NCI-H446 treated with DMSO at 0.1 percent for 48 hours (cell line): Measurements from ENCODE around the gene THYN1.

Source experiments
- DNase-seq: peaks from one replicate; lab custom pipeline; 2025; lab: John Stamatoyannopoulos, UW

Gene THYN1

DNA sequence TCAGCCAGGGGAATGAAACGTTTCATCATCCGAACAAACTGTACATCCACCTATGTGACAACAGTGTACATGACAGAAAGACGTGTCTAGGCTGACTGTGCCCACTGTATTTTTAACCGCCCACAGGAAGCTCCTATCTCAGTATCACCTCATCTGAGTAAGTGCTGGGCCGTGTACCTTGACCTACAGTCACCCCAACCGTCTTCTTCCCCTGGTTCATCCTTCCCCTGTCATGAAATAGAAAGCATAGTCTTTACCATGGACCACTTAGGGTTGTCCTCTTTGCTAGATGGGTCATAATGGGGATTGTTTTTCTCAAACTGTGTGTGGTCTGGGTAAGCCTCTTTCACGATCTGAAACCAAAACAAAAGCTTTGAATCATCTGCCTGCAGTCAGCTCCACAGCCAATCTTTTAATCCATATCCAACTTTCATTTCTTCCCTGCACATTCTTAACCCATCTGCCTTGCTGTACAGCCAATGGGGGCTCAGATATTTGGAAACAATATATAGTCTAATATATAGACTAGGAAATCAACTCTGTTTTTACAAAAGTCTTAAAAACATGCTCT lies 4.2 kb downstream of the THYN1 start:
- DNase-seq, result no peak

DNA sequence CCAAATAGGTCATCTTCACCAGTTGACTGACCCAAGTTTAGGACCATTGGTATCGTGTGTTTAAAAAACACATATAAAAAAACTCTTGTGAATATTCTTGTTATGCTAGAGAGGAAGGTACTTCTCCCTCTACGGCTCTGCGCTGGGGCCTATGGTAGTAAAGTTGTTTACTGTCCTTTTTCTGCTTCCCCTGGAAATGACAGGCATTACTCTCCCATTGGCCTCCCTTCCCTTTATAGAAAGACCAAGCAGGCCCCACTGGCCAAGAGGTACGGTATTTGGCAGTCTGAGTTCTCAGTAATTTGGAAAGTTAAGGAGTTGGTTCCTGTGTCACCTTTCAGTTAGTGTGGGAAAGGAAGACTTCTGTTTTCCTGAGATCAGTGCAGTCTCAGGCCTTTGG lies 6.5 kb downstream of the THYN1 start:
- no peak for DNase-seq

DNA sequence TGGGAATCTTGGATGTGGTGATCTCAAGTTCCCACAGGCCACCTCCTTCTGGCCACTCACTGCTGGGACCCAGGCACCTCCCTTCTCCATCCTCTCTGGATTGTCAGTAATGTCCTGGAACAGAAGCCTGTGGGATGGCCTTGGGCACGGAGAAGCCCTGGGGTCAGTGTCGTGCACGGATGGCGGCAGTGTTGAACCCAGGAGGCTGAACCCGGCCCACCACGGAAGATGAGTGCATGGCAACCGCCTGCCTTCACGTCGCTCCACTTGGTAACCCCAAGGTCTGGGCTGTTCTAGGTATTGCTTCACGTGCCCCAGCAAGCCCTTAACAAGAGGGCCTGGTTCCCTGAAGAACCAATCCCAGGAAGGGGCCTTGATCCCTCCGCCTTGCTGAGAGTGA lies 7.1 kb downstream of the THYN1 start:
- no peak for DNase-seq

DNA sequence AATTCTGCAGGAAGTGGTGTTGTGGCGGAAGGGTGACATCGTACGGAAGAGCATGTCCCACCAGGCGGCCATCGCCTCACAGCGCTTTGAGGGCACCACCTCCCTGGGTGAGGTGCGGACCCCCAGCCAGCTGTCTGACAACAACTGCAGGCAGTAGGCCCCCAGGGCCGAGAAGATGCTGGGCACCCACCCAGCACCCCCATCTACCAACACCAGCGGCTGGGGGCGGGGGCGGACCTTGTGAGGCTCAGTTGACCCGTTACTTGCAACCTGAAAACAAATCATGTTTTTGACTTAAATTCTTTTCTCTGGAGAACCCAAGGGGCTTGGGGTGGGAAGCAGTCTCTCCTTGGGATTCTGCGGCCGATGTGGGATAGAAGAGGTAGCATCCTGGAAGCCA lies 7.7 kb downstream of the THYN1 start:
- DNase-seq, result no peak

DNA sequence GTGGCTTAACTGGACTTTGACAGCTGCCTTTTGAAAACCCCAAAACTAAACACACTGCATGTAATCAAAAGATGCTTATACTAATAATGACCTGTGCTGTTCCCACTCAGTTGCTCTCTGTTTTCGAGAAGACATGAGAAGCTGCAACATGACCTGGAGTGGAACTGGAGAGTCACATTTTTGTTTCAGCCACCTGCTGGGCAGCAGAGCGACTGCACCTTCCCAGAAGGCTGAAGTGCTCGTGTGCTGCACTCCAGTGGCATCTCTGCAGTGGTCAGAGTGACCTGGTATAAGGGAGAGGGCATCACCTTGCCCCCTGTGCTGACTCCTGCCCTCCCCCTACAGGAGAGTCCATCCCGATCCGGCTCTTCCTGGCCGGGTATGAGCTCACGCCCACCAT lies 8.6 kb downstream of the THYN1 start:
- no peak for DNase-seq

DNA sequence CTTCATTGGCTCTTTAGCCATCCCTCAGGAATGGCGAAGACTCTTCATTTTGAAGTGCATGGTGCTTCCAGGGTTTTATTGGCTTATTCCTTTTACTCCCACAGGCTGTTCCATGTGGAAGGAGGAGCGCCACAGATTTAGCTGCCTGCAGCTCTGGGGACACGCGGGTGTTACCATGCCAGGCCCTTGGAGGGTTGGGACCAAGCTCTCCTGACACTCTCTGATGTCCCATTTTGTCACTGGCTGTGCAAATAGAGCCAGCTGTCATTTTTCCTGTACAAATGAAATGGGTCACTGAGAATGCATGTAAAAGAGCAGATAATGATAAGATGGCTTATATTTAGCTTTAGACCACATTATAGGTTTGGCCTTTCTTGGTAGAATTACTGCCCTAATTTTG lies 9.2 kb downstream of the THYN1 start:
- no peak for DNase-seq

DNA sequence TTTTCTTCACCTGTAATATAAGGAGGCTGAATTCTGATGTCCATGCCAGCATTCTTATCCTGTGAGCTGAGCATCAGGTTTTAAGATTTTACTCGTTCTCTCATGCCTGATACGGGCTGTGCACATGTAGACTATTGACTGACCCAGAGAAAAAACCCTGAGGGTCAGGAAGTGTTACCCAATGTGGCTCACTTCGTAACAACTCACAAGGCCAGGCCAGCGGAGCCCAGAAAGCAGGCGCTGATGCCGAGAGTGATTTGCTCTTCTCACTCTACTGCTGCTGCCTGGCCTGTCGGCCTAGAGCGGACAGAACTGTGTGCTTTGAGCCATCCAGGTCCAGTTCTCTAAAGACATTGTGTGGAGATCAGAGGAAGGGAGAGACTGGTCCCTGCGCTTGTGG lies 10.8 kb downstream of the THYN1 start:
- DNase-seq, result no peak

DNA sequence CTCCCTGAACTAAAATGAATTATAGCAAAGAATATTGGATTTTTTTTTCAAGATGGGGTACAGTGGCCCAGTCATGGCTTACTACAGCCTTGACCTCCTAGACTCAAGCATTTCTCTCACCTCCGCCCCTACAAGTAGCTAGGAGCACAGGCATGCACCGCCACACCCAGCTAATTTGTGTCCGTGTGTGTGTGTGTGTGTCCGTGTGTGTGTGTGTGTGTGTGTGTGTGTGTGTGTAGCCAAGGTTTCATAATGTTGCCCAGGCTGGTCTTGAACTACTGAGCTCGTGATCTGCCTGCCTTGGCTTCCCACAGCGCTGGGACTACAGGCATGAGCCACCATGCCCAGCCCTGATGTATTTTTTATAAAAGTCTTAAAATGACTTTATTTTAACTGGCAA lies 12.6 kb downstream of the THYN1 start:
- no peak for DNase-seq

DNA sequence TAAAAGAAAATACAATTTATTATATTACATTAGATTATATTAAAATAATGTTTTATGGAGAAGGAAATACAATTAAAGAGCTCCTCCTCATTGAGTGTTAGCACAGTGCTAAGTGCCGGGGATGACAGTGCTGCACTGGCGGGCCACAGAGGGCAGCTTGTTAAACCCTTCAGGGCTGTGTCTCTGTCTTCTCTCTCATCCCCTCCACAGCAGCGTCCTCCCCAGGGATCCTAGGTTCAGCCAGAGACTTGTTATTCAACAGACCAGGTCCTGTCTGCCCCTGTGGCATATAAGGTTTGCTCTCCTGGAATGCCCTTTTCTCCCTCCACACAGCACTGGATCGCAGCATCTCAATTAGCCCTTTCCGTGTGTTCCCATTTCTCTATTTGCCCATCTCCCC lies 14.2 kb downstream of the THYN1 start:
- no peak for DNase-seq

DNA sequence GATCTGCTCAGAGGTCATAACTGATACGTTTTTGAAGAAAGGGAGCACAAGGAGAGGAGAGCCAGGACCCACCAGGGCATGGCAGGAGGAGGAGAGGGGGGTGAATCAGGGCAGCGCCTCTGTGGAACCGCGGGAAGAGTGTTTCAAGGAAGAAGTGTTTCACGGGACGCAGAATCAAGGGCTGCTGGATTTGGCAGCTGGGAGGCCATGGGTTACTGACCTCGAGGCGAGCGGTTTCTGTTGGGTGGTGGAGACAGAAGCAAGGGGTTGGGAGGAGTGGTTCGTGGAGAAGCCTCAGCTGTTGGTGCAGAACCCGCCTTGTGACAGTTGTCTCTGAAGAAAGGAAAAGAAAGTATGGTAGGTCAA lies 15.6 kb downstream of the THYN1 start:
- DNase-seq, result no peak

DNA sequence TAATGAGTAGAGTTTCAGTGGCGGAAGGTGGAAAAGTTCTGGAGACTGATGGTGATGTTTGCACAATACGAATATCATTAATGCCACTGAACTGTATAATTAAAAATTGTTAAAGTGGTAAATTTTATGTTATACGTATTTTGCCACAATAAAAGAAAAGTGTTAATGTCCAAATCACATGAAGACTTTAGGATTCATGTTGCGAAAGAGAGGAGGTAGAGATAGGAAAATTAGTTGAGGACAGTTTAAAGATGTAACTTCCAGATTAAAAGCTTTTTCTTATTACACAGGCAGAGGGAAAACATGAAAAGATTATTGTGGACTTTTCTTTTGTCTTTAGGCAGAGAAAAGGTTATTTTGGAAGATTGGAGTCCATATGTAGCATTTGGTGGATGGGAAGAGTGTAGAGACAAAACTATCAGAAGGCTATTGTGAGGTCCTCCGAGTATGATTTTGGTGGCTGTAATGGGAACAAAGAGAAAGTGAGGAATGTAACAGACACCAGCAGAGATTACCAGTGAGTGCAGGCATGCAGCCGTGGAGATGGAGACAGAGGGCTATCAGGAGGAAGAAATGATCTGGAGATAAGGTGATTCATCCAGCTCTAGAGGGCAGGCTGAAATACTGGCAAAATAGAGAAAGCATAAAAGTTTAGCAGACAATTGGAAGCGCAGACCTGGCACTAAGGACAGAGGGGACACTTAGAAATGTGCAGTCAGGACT lies 16.2 kb downstream of the THYN1 start:
- no peak for DNase-seq

DNA sequence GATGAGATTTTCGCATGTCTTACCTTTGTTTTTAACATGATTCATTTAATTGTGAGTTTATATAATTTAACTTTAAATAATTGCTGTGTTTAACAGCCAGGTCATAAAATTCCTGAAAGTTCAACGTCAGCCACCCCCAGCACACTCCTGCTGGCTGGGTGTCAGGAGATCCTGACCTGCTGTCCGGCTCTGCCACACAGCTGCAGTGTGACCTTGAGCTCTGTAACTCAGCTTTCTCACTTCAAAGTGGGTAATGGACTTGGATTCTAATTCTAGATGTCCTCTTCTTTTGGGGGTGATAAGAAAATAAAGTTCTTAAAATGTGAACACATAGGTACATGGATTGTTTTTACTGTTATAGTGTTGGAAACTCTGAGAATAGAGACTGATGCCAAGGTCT lies 17.8 kb downstream of the THYN1 start:
- DNase-seq, result no peak

DNA sequence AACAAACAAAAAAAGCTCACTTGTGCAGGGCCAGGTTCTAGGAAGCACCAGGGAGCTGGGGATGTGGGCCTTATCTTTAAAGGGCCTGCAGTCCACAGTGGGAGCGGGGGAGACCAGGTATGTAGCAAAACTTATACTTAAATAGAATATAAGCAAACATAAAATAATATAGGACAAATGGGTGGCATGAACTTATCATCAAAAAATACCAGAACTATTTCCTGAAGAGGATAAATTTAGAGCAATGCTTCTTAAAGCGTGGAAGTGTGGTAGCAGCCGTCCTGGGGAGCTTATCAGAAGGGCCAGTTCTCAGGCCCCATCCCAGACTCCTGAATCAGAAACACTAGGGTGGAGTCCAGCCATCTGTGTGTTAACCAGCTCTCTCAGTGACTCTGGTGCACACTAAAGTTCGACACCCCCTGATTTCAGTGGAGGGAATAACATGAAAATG lies 19.4 kb downstream of the THYN1 start:
- no peak for DNase-seq

DNA sequence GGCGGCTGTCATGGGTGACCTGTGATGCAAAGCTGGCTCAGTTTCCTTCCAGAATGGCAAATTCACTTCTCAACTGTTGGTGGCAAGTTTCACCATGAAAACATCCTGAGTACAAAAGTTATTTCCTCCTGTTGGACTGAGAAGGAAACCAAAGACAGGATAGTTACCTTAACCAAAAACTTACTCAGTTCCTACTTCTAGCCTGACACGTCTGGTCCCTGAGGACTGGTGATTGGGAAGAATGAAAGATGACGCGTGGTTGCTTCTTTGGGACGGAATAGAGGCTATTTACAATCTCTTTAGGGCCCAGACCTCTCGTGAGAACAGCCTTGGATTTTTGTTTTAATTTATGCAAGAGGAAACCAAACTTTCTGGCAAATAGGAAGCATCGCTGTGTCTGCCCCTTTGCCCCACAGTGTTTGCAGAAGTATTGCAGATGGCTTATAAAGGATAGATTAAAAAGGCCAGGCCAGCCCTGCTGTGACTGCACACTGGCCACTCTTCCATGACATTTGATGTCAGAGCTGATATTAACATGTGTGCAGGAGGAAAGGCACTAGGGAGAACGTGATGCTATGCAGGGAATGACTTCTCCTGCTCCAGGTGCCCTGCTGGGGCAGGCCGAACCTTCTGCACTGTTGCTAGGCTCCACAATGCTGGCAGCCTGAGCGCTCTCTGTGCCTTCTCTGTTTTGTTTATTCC lies 21.0 kb downstream of the THYN1 start:
- no peak for DNase-seq

DNA sequence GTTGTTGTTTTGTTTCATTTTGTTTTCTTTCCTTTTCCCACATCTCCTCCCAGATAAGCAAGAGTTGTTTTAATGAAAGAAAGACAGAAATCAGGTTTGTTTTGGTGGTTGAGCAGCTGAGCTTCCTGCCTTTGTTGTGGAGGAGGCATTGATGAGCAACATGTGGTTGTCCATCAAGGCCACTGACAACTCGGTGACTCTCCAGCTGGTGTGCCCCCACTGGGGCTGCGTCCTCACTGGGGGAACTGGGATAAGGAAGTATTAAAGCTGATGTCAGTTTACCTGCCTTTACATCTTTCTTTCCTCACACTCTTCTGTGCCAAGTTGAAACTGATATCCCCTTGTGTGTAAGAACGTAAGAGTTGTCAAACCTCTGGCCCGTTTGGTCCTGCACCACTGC lies 22.8 kb downstream of the THYN1 start:
- no peak for DNase-seq

DNA sequence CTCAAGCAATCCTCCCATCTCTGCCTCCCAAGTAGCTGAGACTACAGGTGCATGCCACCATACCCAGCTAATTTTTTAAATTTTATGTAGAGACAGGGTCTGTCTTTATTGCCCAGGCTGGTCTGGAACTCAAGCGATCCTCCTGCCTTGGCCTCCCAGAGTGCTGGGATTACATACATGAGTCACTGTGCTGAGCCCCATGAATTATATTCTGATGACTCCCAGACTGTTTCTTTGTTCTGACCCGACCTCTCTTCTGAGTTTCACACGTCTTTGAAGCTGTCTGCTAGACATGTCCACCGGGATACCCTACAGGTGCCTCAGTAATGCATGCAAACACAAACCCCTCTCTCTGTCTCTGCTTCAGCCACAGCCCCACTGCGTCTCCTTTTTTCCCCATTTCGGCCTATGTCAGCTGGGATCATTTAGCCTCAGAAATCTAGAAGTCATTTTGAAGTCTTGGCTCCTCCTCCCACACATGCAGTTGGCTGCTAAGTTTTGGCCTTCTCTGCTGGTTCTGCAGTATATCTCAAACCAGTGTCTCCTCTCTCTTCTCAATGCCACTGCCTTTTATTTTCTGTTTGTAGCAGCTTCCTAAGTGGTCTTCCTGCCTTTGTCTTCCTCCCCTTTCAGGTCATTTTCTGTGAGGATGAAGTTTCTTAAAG lies 23.9 kb downstream of the THYN1 start:
- no peak for DNase-seq

DNA sequence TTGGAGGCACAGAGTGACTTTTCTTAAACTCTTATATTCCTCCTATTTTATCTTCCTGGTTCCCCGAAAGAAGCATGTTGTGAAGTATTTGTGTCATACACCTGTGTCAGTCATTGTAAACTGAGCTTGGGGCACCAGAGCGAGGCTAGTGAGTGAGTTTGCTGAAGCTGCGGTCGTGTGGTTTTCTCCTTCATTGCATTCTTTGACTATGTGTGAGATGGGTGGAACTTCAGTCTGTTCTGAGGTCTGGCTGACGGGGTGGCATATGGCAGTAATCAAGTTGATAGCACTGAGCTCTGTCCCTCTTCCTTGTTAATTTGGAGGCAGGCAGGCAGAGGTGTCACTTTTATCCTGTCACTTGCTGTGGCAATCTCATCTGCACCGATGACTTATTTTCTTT lies 24.5 kb downstream of the THYN1 start:
- DNase-seq, result no peak

DNA sequence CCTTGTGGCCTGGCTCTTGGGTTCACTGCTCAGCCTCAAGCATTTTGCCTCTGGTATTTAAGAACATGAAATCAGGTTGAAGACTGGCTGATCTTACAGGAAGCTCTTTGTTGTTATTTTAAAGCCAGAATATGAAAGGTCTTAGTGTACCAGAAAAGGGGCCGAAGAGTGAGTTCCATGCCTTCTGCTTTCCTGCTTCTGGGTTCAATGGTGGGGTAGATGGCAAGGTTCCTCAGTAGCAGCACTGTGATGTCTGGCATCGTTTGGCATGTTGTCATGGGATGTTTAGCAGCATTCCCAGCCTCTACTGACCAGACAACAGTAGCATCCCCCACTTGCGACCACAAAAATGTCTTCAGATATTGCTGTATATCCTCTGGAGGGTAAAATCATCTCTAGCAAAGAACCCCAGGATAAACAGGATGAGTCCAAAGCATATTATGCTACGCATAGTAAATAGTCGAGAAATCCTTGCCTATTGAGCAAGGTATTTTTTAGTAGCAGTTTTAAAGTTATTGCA lies 26.3 kb downstream of the THYN1 start:
- no peak for DNase-seq

DNA sequence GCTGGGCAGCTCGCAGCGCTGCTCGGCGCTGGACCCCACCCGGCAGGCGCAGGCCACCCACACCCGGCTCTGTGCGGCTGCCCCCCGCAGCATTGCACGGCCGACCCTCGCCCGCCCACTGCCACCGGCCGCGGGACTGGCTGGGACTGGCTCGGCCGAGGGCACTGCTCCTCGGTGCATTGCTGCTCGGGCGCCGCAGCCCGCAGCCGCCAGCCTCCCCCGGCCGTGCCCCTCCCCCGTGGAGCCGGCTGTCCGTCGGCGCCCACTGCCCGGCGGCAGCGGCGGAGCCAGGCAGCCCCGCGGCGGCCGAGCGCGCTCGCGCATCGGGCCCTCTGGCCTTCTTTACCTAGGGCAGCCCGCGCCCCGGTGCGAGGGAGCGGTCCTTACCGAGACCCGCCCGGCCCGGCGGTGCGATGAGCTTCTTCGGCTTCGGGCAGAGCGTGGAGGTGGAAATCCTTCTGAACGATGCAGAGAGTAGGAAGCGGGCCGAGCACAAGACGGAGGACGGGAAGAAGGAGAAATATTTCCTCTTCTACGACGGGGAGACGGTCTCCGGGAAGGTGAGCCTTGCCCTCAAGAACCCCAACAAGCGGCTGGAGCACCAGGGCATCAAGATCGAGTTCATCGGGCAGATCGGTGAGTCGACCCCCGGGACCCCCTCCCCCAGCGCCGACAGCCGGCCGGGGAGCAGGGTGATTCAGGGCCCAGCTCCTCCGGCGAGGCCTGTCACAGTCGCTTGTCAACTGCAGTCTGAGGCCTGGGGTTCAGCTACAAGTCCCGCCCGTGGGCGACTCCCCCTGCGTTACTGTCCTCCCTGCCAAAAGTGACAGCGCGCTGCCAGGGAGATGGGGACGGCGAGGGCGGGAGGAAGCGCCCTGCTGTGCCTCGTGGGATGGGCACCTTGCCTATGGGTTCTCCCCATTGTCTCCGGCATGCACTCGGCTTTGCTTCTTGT lies 28.2 kb downstream of the THYN1 start:
- peak; percentile 12 for DNase-seq

DNA sequence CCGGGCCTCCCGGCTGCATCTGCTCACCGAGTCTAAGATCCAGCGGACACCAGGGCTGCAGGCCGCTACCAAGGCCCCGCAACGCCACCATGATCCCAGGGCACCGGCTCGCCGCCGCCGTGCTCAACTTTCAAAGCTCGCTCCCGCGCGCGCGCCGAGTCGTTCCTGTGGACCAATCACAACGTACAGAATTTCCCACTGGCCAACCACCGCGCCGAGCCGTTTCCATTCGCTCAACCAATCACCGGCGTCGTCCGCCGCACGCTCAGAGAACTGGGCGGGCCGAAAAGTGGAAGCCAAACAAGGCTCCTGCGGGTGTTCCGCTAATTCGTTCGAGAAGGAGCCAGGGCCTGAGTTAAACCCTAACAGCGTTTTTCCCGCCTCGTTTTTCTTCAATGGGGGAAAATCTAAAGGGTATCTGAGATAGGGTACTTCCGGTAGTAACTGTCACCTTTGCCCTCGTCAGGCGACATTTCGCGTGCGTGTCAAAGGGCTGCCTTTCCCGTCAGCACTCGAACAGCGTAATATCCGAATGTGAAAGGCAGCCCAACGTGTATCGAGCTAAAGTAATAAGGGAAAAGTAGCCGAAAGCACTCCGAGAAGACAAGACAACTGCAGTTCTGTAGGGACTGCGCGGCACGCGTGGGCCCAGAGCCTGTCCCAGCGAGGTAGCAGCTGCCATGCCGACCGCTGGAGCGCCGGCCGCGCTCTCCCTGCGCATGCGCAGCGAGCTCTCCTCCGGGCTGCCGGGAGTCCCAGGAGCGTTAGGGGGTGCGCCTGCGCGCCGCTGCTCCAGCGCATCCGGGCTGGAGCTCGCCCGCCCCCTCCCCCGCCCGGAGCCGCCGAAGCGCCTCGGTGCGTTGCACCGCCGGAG lies 29.1 kb downstream of the THYN1 start, which contains the start of the genes NCAPD3 and VPS26B:
Gene NCAPD3, minus strand, starts transcription at position 132 of the 874 bp plus-strand sequence. Its CDS starts 41 bp downstream, at position 91.
Gene VPS26B, plus strand, starts transcription at position 836 of the 874 bp plus-strand sequence. CDS start 452 bp downstream, outside the sequence.
- peak; percentile 92 for DNase-seq
